Activated naive CD4-positive, alpha-beta T cell treated with anti-CD3 and anti-CD28 coated beads, Interleukin-2, amount 50 U/mL, for 72 hours (primary cell): ENCODE results near the gene CYP4F22. TPM values are rescaled to one million over a fixed set of nuclear protein-coding genes. Genes with fewer than 3 reads are reported as not detected.
"Not testable (repeated sequence)": the region's sequence is repeated elsewhere in the genome, so short reads cannot be mapped to it uniquely, and the experiment has no call there.

Experiments
- ATAC-seq, 2 donors: fragments of 150-1000 bp; cut with Tn5 transposase; 2 replicates each; pipeline ENCODE4 v1.10.0; 2021; ENCODE audit warnings: mild to moderate bottlenecking in 2 of 2, moderate library complexity in 2 of 2
- DNase-seq, 2 donors: peaks; one replicate each; pipeline ENCODE4 v3.0.0; 2021 to 2022; ENCODE audit warnings: low spot score in 2 of 2
- H3K27ac Mint-ChIP-seq, 2 donors: one replicate each; pipeline ENCODE4 v1.8.0; 2022; ENCODE audit warnings: mild to moderate bottlenecking in 2 of 2, mixed read lengths in 2 of 2
- H3K36me3 Mint-ChIP-seq, 2 donors: one replicate each; pipeline ENCODE4 v1.8.0; 2022; ENCODE audit warnings: mixed read lengths in 2 of 2
- H3K9me3 Mint-ChIP-seq, 2 donors: one replicate each; pipeline ENCODE4 v1.8.0; 2022; ENCODE audit warnings: mixed read lengths in 2 of 2
- total RNA-seq, 2 donors: library from RNA; stranded (reverse); gene quantifications; one replicate each; pipeline ENCODE4 v1.2.3, GENCODE V29; 2022

CYP4F22 gene
- total RNA-seq, 2 donors from 2014 or later = 0.72 TPM; not detected in 1

GRCh38 chr19:15479391-15480345, 28.7 kb upstream of the CYP4F22 start, which contains the start of gene PGLYRP2:
Gene PGLYRP2, minus strand, starts transcription at chr19:15479501. Its CDS starts 130 bp downstream, at chr19:15479371.
- DNase-seq = peak in 1 of 2 donors; percentile 44
- ATAC-seq = peak; percentile 28 to 43
- no peaks in the 10 kb centered on the region for H3K9me3 Mint-ChIP-seq
- peak within 1 kb of the TSS; percentile 29 to 79 for H3K27ac Mint-ChIP-seq
- no peaks in the 10 kb centered on the region for H3K36me3 Mint-ChIP-seq

DNA sequence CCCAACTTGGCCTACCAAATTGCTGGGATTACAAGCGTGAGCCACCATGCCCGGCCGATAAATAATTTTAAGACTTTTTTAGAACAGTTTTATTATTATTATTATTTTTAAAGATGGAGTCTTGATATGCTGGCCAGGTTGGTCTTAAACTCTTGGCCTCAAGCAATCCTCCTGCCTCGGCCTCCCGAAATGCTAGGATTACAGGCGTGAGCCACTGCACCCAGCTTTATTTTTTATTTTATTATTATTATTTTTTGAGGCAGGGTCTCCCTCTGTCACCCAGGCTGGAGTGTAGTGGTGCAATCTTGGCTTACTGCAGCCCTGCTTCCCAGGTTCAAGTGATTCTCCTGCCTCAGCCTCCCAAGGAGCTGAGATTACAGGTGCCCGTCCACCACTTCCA, 27.3 kb upstream of the CYP4F22 start:
- DNase-seq, H3K9me3 Mint-ChIP-seq, H3K36me3 Mint-ChIP-seq, H3K27ac Mint-ChIP-seq, ATAC-seq: not testable (repeated sequence)

GRCh38 chr19:15485768-15486167, 22.6 kb upstream of the CYP4F22 start:
- not testable (repeated sequence) for ATAC-seq, H3K9me3 Mint-ChIP-seq, H3K36me3 Mint-ChIP-seq, H3K27ac Mint-ChIP-seq, DNase-seq

GRCh38 chr19:15487038-15487437, 21.3 kb upstream of the CYP4F22 start:
- DNase-seq (no peak), ATAC-seq (no peak)
- H3K9me3 Mint-ChIP-seq = peaks cover 0 to 6% of the 10 kb centered on the region in 2 donors
- H3K36me3 Mint-ChIP-seq = peaks cover 5% of the 10 kb centered on the region in 2 donors
- H3K27ac Mint-ChIP-seq = no peak overlapping the region

DNA sequence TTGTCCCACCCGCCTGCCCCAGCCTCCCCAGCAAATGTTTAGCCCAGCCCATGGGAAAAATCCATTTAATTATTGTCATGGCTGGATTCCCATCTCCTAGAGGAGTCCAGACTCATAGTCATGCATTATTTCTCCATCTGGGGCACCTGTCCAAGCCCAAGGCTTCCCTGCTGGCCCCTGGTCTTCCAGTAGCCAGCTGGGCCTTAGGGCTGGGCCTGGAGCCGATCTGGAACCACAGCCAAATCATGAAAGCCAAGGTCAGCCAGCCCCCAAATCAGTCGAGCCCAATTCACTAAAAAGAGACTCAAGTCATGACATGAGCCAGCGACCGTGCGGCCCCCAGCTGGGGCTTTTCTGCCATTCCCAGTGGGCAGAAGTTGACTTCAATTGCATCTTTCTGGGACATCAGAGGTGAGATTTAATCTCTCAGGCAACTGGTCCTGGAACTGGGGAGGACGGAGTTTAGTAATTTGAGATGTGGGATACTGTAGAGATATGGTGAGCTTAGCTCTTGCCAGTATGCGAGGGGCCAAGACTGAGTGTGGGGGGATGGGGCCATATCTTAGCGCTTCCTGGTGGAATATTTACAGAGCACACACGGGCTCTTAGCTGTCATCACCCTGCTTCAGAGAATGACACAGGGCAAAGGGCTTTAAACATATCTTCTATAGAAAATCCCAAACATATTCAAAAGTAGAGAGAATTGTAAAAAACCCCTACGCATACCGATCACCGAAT, 19.7 kb upstream of the CYP4F22 start:
- peaks cover 0 to 6% of the 10 kb centered on the region in 2 donors for H3K9me3 Mint-ChIP-seq

GRCh38 chr19:15495151-15495550, 13.2 kb upstream of the CYP4F22 start:
- Mint-ChIP-seq H3K27ac (no peak overlapping the region), H3K36me3 (no peaks in the 10 kb centered on the region), H3K9me3 (no peaks in the 10 kb centered on the region)
- ATAC-seq (no peak), DNase-seq (no peak)

More for the DNA sequence above, 19.7 kb upstream of the CYP4F22 start:
- no peak for ATAC-seq
- Mint-ChIP-seq H3K27ac (no peak overlapping the region), H3K36me3 (peaks cover 5% of the 10 kb centered on the region in 2 donors)
- DNase-seq = no peak

- DNase-seq = no peak
- no peak overlapping the region for H3K27ac Mint-ChIP-seq
- no peaks in the 10 kb centered on the region for H3K9me3 Mint-ChIP-seq
- no peak for ATAC-seq
- H3K36me3 Mint-ChIP-seq = no peaks in the 10 kb centered on the region
These were observed 10.0 kb upstream of the CYP4F22 start for GRCh38 chr19:15498156-15498858.

- DNase-seq = no peak
- Mint-ChIP-seq H3K27ac (no peak overlapping the region), H3K36me3 (no peaks in the 10 kb centered on the region), H3K9me3 (no peaks in the 10 kb centered on the region)
- ATAC-seq = peak in 1 of 2 donors; percentile 55
These were observed 9.4 kb upstream of the CYP4F22 start for GRCh38 chr19:15498910-15499309.

GRCh38 chr19:15501596-15501995, 6.7 kb upstream of the CYP4F22 start:
- Mint-ChIP-seq H3K27ac (no peak overlapping the region), H3K9me3 (no peaks in the 10 kb centered on the region), H3K36me3 (no peaks in the 10 kb centered on the region)
- DNase-seq (no peak), ATAC-seq (no peak)

GRCh38 chr19:15502264-15502663, 6.1 kb upstream of the CYP4F22 start:
- no peak for DNase-seq
- no peak for ATAC-seq
- no peak overlapping the region for H3K27ac Mint-ChIP-seq
- H3K36me3 Mint-ChIP-seq = no peaks in the 10 kb centered on the region
- no peaks in the 10 kb centered on the region for H3K9me3 Mint-ChIP-seq

DNA sequence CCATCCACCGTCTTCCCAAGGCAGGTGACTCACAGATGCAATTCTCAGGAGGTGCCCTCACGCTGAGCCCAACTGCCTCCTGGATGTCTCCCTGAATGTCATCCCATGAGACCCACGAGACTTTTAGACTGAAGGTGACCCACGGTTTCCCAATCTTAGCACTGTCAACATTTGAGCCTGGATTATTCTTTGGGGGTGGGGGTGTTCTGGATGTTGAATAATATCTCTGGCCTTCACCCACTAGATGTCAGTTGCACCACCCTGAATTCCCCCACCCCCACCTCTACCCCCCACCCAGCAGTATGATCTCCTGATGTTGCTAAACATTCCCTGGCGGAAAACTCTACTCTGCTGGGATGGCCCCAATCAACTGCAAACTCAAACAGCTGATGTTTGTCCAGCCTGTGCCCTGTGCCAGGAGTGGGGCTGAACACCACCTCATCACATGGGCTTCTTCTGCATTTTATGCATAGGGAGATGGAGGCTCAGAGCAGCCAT, 2.2 kb upstream of the CYP4F22 start:
- ATAC-seq = no peak
- Mint-ChIP-seq H3K36me3 (peaks cover 0 to 4% of the 10 kb centered on the region in 2 donors), H3K9me3 (no peaks in the 10 kb centered on the region), H3K27ac (no peak overlapping the region)
- no peak for DNase-seq

- DNase-seq (no peak), ATAC-seq (no peak)
- Mint-ChIP-seq H3K27ac (no peak overlapping the region), H3K9me3 (no peaks in the 10 kb centered on the region), H3K36me3 (peaks cover 0 to 4% of the 10 kb centered on the region in 2 donors)
These were observed 974 bp upstream of the CYP4F22 start for GRCh38 chr19:15507068-15508034.

DNA sequence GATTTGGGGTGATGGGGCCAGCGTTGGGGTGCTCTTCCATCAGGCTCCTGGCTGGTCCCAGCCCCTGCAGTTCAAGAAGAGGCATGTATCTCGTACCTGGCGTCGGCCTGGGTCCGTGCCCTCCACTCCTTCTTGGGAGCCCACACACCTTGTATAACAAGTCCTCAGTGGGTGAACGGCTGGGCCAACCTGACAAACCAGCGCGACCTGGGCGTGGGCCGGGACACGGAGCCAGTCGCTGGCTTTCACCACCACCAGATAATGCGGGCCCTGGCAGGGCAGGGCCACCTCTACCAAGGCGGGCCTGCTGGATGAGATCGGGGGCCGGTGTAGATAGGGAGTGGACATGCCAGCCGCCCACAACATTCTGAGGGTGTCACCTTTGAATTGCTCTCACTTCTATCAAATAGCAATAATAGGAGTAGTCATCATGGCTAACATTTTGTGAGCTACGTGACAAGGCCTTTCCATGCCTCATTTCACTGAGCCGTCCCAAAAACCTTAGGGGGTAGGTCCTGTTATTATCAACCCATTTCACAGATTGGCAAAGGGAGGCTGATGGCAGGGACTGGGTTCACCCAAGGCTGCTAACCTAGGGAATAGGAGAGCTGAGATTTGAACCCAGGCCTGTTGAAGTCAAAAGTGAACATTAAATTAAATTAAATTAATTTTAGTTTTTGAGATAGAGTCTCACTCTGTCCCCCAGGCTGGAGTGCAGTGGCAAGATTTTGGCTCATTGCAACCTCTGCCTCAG, 3.5 kb downstream of the CYP4F22 start:
- H3K9me3 Mint-ChIP-seq = peaks cover 4 to 8% of the 10 kb centered on the region in 2 donors
- H3K36me3 Mint-ChIP-seq = peaks cover 9% of the 10 kb centered on the region in 2 donors
- no peak for DNase-seq
- no peak overlapping the region for H3K27ac Mint-ChIP-seq
- ATAC-seq = no peak

DNA sequence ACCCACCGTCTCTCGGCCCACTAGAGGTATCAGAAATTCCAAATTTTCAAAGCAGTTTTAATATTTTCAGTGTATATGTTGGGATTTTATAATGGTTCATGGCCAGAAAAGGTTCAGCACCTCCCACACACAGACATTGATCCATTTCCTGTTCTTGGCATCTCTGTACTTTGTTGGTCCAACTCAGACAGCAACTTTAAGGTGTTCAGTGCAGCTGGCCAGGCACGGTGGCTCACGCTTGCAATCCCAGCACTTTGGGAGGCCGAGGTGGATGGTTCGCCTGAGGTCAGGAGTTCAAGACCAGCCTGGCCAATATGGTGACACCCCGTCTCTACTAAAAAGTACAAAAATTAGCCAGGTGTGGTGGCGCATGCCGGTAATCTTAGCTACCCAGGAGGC, 6.9 kb downstream of the CYP4F22 start:
- peak in 1 of 2 donors; percentile 6 for ATAC-seq
- Mint-ChIP-seq H3K27ac (peak overlapping the region; percentile 87 to 96), H3K36me3 (peaks cover 5 to 16% of the 10 kb centered on the region in 2 donors), H3K9me3 (peaks cover 4 to 14% of the 10 kb centered on the region in 2 donors)
- not testable (repeated sequence) for DNase-seq

DNA sequence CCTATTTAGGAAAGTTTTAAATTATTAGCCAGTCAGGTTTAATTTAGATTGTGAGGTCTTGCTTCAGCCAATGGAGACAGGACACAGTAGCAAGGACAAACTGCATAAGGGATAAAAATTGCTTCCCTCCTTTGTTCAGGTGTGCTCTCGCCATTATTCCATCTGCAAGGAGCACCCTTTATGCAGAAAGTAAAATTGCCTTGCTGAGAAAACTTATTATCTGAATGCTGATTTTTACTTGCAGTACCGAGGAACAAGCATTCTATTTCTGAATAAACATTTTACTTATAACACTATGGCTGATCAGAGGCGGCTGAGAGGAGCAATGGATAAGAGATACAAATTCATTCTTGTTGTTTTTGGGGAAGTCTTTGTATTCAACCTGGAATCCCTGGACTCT, 8.0 kb downstream of the CYP4F22 start:
- Mint-ChIP-seq H3K27ac (peak overlapping the region in 1 of 2 donors; percentile 19), H3K9me3 (peaks cover 4 to 14% of the 10 kb centered on the region in 2 donors), H3K36me3 (peaks cover 5 to 16% of the 10 kb centered on the region in 2 donors)
- DNase-seq (no peak), ATAC-seq (no peak)
